ENCODE results near the gene IL17RD. TPM values are rescaled to one million over a fixed set of nuclear protein-coding genes. Genes with fewer than 3 reads are reported as not detected.
A peak's percentile ranks its signal among the peaks of the same experiment; 100 is the strongest.

The IL17RD gene
- total and polyA plus RNA-seq, 2 of the 13 experiments (the other 11 are each of a cell fraction or from before 2014, with no cell fraction given) = 0.28 to 0.31 TPM

- POLR2A ChIA-PET = no interaction called here
- no peak for ATAC-seq
These were observed 100.6 kb downstream of the IL17RD start for GRCh38 chr3:57064572-57064971.

GRCh38 chr3:57064001-57064400 is 101.2 kb downstream of the IL17RD start:
- Histone ChIP-seq H3K4me2 (ENCODE audit: low read depth, low read length) (no peak overlapping the region), H3K27me3 (ENCODE audit: control insufficient read depth in 1 of 2, insufficient read depth in 2 of 2, low read length in 2 of 2) (no peaks in the 10 kb centered on the region), H2AFZ (ENCODE audit: low read length) (no peak overlapping the region), H3K79me2 (ENCODE audit: insufficient read depth, low read length) (peaks cover 2% of the 10 kb centered on the region), H3K27ac (ENCODE audit: extremely low read length, insufficient read depth, low read length) (no peak overlapping the region), H3K4me1 (ENCODE audit: insufficient read depth, low read length) (peaks cover 37% of the 10 kb centered on the region), H3K36me3 (replicated peaks in 1 of 2; ENCODE audit: control insufficient read depth in 1 of 2, insufficient read depth in 2 of 2, low read length in 2 of 2) (no peaks in the 10 kb centered on the region), H3K9me3 (ENCODE audit: low read length) (no peaks in the 10 kb centered on the region), H4K20me1 (ENCODE audit: insufficient read depth, low read length) (no peaks in the 10 kb centered on the region), H3K4me3 (replicated peaks in 1 of 3; ENCODE audit: insufficient read depth in 1 of 3, low read depth in 2 of 3, low read length in 3 of 3) (no peak overlapping the region), H3K9ac (ENCODE audit: insufficient read depth, low read depth, low read length) (no peak overlapping the region)
- no TSS peak for BruUV-seq (replicated peaks)
- intact Hi-C loops (cut with micrococcal nuclease; ENCODE audit: unreplicated experiment) = no loop called here
- ATAC-seq (no peak), DNase-seq (ENCODE audit: low spot score) (no peak), FAIRE-seq (no peak)
- CTCF ChIA-PET (ENCODE audit: low intra/inter-chr PET ratio, low total read pairs) = no interaction called here
- POLR2A ChIA-PET = no interaction called here
- WGBS (ENCODE audit: low lambda C conversion rate) = 89% methylated on average over 6 of the region's 6 CpGs
- in situ Hi-C loops (cut with HindIII; ENCODE audit: extremely low pct_ligation_motif_present, low pct_unique_long_range_greater_than_20kb) = no loop called here
- TF ChIP-seq ZNF644 (CRISPR knock-in tag; IDR thresholded peaks at IDR 0.05; ENCODE audit: low read depth) = no peak
- no peak for TF ChIP-seq MYC (CRISPR knock-in tag; IDR thresholded peaks at IDR 0.05; ENCODE audit: borderline replicate concordance)
- no peak for TF ChIP-seq DNMT3B (CRISPR knock-in tag; conservative IDR thresholded peaks at IDR 0.05)
- no peak for TF ChIP-seq NFYB (CRISPR knock-in tag; IDR thresholded peaks at IDR 0.05)
- no peak for TF ChIP-seq YY1 (IDR thresholded peaks at IDR 0.05; ENCODE audit: insufficient read depth, insufficient replicate concordance, low read depth, low read length)
- no peak for TF ChIP-seq CBX5 (CRISPR knock-in tag; IDR thresholded peaks at IDR 0.05; ENCODE audit: borderline replicate concordance)
- TF ChIP-seq DPF2 (CRISPR knock-in tag; IDR thresholded peaks at IDR 0.05; ENCODE audit: borderline replicate concordance, low read depth) = no peak
- no peak for TF ChIP-seq CSRNP1 (CRISPR knock-in tag; IDR thresholded peaks at IDR 0.05)
- no peak for TF ChIP-seq SMARCC2 (IDR thresholded peaks at IDR 0.05)
- TF ChIP-seq ZNF367 (CRISPR knock-in tag; IDR thresholded peaks at IDR 0.05; ENCODE audit: borderline replicate concordance) = no peak
- no peak for TF ChIP-seq CEBPB (IDR thresholded peaks at IDR 0.05; ENCODE audit: borderline replicate concordance, low read depth, low read length)
- TF ChIP-seq TRIM22 (IDR thresholded peaks at IDR 0.05) = no peak
- TF ChIP-seq SMC3 (IDR thresholded peaks at IDR 0.05; ENCODE audit: low read length) = no peak

More at GRCh38 chr3:57064572-57064971, 100.6 kb downstream of the IL17RD start:
- in situ Hi-C loops (cut with HindIII; ENCODE audit: extremely low pct_ligation_motif_present, low pct_unique_long_range_greater_than_20kb) (no loop called here), intact Hi-C loops (cut with micrococcal nuclease; ENCODE audit: unreplicated experiment) (no loop called here)
- Histone ChIP-seq H3K9me3 (ENCODE audit: low read length) (no peaks in the 10 kb centered on the region), H3K9ac (ENCODE audit: insufficient read depth, low read depth, low read length) (no peak overlapping the region), H2AFZ (ENCODE audit: low read length) (no peak overlapping the region), H3K27ac (ENCODE audit: extremely low read length, insufficient read depth, low read length) (no peak overlapping the region), H3K4me1 (ENCODE audit: insufficient read depth, low read length) (peaks cover 35% of the 10 kb centered on the region), H3K27me3 (ENCODE audit: control insufficient read depth in 1 of 2, insufficient read depth in 2 of 2, low read length in 2 of 2) (no peaks in the 10 kb centered on the region), H3K79me2 (ENCODE audit: insufficient read depth, low read length) (peaks cover 2% of the 10 kb centered on the region), H4K20me1 (ENCODE audit: insufficient read depth, low read length) (no peaks in the 10 kb centered on the region), H3K4me2 (ENCODE audit: low read depth, low read length) (no peak overlapping the region), H3K36me3 (replicated peaks in 1 of 2; ENCODE audit: control insufficient read depth in 1 of 2, insufficient read depth in 2 of 2, low read length in 2 of 2) (no peaks in the 10 kb centered on the region), H3K4me3 (replicated peaks in 1 of 3; ENCODE audit: insufficient read depth in 1 of 3, low read depth in 2 of 3, low read length in 3 of 3) (no peak overlapping the region)
- FAIRE-seq (no peak), DNase-seq (ENCODE audit: low spot score) (no peak)
- CTCF ChIA-PET (ENCODE audit: low intra/inter-chr PET ratio, low total read pairs) = no interaction called here
- 87% methylated on average over 2 of the region's 2 CpGs for WGBS (ENCODE audit: low lambda C conversion rate)
- TF ChIP-seq ATAD3A (CRISPR knock-in tag; IDR thresholded peaks at IDR 0.05) (no peak), CEBPB (IDR thresholded peaks at IDR 0.05; ENCODE audit: borderline replicate concordance, low read depth, low read length) (peak; percentile 79)
- BruUV-seq (replicated peaks) = no TSS peak

Data from HepG2 (cell line).